Measurements from ENCODE around the gene PARP6. TPM values are rescaled to one million over a fixed set of nuclear protein-coding genes. Genes with fewer than 3 reads are reported as not detected.

The PARP6 gene
- total RNA-seq, 3 donors from 2014 or later (not counting 1 experiment from before 2014, with no cell fraction given), result 132 to 135 (median 132) TPM

GRCh38 chr15:72229076-72229946 is 43.0 kb downstream of the PARP6 start:
- peaks cover 53% of the 10 kb centered on the region for H3K4me1 ChIP-seq (ENCODE audit: control insufficient read depth, insufficient read depth, low read length)
- Mint-ChIP-seq H3K27ac (peak overlapping the region; percentile 90 to 94), H3K9me3 (no peaks in the 10 kb centered on the region), H3K27me3 (ENCODE audit: low read depth in 2 of 2) (no peaks in the 10 kb centered on the region), H3K36me3 (no peaks in the 10 kb centered on the region), H3K4me3 (peak overlapping the region; percentile 98), H3K4me1 (peaks cover 39 to 59% of the 10 kb centered on the region in 2 donors)
- no peaks in the 10 kb centered on the region for H3K36me3 ChIP-seq (ENCODE audit: control insufficient read depth, insufficient read depth, low read length)
- TF ChIP-seq, protein P1, sequence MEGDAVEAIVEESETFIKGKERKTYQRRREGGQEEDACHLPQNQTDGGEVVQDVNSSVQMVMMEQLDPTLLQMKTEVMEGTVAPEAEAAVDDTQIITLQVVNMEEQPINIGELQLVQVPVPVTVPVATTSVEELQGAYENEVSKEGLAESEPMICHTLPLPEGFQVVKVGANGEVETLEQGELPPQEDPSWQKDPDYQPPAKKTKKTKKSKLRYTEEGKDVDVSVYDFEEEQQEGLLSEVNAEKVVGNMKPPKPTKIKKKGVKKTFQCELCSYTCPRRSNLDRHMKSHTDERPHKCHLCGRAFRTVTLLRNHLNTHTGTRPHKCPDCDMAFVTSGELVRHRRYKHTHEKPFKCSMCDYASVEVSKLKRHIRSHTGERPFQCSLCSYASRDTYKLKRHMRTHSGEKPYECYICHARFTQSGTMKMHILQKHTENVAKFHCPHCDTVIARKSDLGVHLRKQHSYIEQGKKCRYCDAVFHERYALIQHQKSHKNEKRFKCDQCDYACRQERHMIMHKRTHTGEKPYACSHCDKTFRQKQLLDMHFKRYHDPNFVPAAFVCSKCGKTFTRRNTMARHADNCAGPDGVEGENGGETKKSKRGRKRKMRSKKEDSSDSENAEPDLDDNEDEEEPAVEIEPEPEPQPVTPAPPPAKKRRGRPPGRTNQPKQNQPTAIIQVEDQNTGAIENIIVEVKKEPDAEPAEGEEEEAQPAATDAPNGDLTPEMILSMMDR (IDR thresholded peaks at IDR 0.05), result no peak
- H3K9me3 ChIP-seq (ENCODE audit: control insufficient read depth, insufficient read depth, low read length), result no peaks in the 10 kb centered on the region
- peak overlapping the region; percentile 76 for H3K27ac ChIP-seq (ENCODE audit: low read length)
- peak; percentile 20 to 81 for DNase-seq
- ATAC-seq, result no peak
- 22% methylated on average over 21 of the region's 25 CpGs for WGBS (ENCODE audit: insufficient coverage)
- intact Hi-C loops (cut with micrococcal nuclease), result loop anchor here (2.0 to 10.0 kb wide), 4 partner anchors 43 to 555 kb away; partner anchors contain the start of genes ADPGK, BBS4, HEXA and HIGD2B
- H3K27me3 ChIP-seq (ENCODE audit: control insufficient read depth, insufficient read depth, low read length), result no peaks in the 10 kb centered on the region
- peak overlapping the region; percentile 92 for H3K4me3 ChIP-seq (ENCODE audit: low read length)

DNA sequence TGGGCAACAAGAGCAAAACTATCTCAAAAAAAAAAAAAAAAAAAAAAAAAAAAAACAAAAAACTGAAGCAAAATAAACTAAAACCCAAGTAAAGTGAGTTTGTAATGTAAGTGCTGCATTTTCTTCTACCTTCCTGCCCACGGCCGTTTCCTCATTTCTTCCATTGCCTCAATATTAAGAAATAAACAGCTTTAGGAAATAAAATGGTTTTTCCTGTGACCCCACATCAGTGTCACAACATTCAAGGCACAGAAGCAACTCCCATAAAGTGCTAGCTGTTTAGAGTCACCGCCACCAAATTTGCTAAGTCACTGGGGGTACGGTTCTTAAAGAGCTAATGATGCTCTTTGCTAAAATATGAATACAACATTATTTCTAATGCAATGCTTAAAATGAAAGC is 44.6 kb downstream of the PARP6 start:
- Histone ChIP-seq H3K27me3 (ENCODE audit: control insufficient read depth, insufficient read depth, low read length) (no peaks in the 10 kb centered on the region), H3K9me3 (ENCODE audit: control insufficient read depth, insufficient read depth, low read length) (no peaks in the 10 kb centered on the region), H3K36me3 (ENCODE audit: control insufficient read depth, insufficient read depth, low read length) (no peaks in the 10 kb centered on the region), H3K4me3 (ENCODE audit: low read length) (no peak overlapping the region), H3K27ac (ENCODE audit: low read length) (peak overlapping the region; percentile 76), H3K4me1 (ENCODE audit: control insufficient read depth, insufficient read depth, low read length) (peaks cover 53% of the 10 kb centered on the region)
- TF ChIP-seq, protein P1 (IDR thresholded peaks at IDR 0.05), result no peak
- no peaks in the 10 kb centered on the region for H3K36me3 Mint-ChIP-seq
- 55% methylated on average over 1 of the region's 4 CpGs for WGBS (ENCODE audit: insufficient coverage)
- no peaks in the 10 kb centered on the region for H3K27me3 Mint-ChIP-seq (ENCODE audit: low read depth in 2 of 2)
- DNase-seq, result peak in 1 of 2 donors; percentile 42
- peak overlapping the region; percentile 90 to 94 for H3K27ac Mint-ChIP-seq
- intact Hi-C loops (cut with micrococcal nuclease), result loop anchor here (1.0 to 10.0 kb wide), 5 partner anchors 28 to 557 kb away; partner anchors contain the start of genes ADPGK, BBS4, HEXA and HIGD2B
- peaks cover 39 to 67% of the 10 kb centered on the region in 2 donors for H3K4me1 Mint-ChIP-seq
- peak overlapping the region; percentile 60 for H3K4me3 Mint-ChIP-seq
- no peaks in the 10 kb centered on the region for H3K9me3 Mint-ChIP-seq
- ATAC-seq, result no peak

GRCh38 chr15:72227192-72227586 is 45.2 kb downstream of the PARP6 start:
- Histone ChIP-seq H3K27me3 (ENCODE audit: control insufficient read depth, insufficient read depth, low read length) (no peaks in the 10 kb centered on the region), H3K27ac (ENCODE audit: low read length) (peak overlapping the region; percentile 54), H3K36me3 (ENCODE audit: control insufficient read depth, insufficient read depth, low read length) (no peaks in the 10 kb centered on the region), H3K4me1 (ENCODE audit: control insufficient read depth, insufficient read depth, low read length) (peaks cover 49% of the 10 kb centered on the region), H3K9me3 (ENCODE audit: control insufficient read depth, insufficient read depth, low read length) (no peaks in the 10 kb centered on the region), H3K4me3 (ENCODE audit: low read length) (no peak overlapping the region)
- Mint-ChIP-seq H3K27ac (peak overlapping the region; percentile 64 to 94), H3K9me3 (no peaks in the 10 kb centered on the region), H3K36me3 (no peaks in the 10 kb centered on the region), H3K4me1 (peaks cover 38 to 69% of the 10 kb centered on the region in 2 donors), H3K4me3 (no peak overlapping the region), H3K27me3 (ENCODE audit: low read depth in 2 of 2) (no peaks in the 10 kb centered on the region)
- TF ChIP-seq, protein P1 (IDR thresholded peaks at IDR 0.05), result no peak
- intact Hi-C loops (cut with micrococcal nuclease), result loop anchor here (5.0 to 10.0 kb wide), 3 partner anchors 150 to 558 kb away; partner anchors contain the start of genes ADPGK, BBS4, HEXA and HIGD2B
- WGBS (ENCODE audit: insufficient coverage), result 65% methylated on average over 8 of the region's 8 CpGs
- ATAC-seq (no peak), DNase-seq (peak in 1 of 2 donors; percentile 59)
